CD14-positive monocyte (primary cell): ENCODE measurements around the gene CMYA5. TPM values are rescaled to one million over a fixed set of nuclear protein-coding genes. Genes with fewer than 3 reads are reported as not detected.

Source experiments
- DNase-seq, 3 donors: peaks; one replicate each; pipeline ENCODE4 v3.0.0-alpha.2; 2011 to 2022
- H2AFZ ChIP-seq: 2 replicates; pipeline ENCODE4 v1.6.0; 2012; ENCODE audit warnings: mild to moderate bottlenecking, low read depth, low read length, inconsistent platforms; ENCODE audit not compliant: insufficient read depth, poor library complexity, severe bottlenecking
- H3K27ac ChIP-seq, 2 donors: 1 replicate in 1 of 2; 2 replicates in 1 of 2; pipeline ENCODE4 v1.5.1; 2012 to 2013; ENCODE audit warnings: low read length in 2 of 2, control low read depth in 1 of 2, inconsistent platforms in 1 of 2, low read depth in 1 of 2, mild to moderate bottlenecking in 1 of 2
- H3K27me3 ChIP-seq, 2 donors: one replicate each; pipeline versions ENCODE4 v1.6.0 to v1.6.1; 2011 to 2013; ENCODE audit warnings: low read length in 2 of 2; ENCODE audit not compliant: control insufficient read depth in 2 of 2, insufficient read depth in 2 of 2
- H3K36me3 ChIP-seq, 2 donors: replicated peaks in 1 of 2; 1 replicate in 1 of 2; 2 replicates in 1 of 2; pipeline versions ENCODE4 v1.5.1 to v1.6.1; 2012 to 2013; ENCODE audit warnings: low read length in 2 of 2, control low read depth in 1 of 2, inconsistent platforms in 1 of 2, mild to moderate bottlenecking in 1 of 2; ENCODE audit not compliant: insufficient read depth in 2 of 2, control insufficient read depth in 1 of 2
- H3K4me1 ChIP-seq, 2 donors: 1 replicate in 1 of 2; 2 replicates in 1 of 2; pipeline versions ENCODE4 v1.5.1 to v1.6.1; 2012 to 2013; ENCODE audit warnings: low read length in 2 of 2, control low read depth in 1 of 2, inconsistent platforms in 1 of 2, mild to moderate bottlenecking in 1 of 2, moderate library complexity in 1 of 2; ENCODE audit not compliant: insufficient read depth in 2 of 2, control insufficient read depth in 1 of 2
- H3K4me2 ChIP-seq: replicated peaks from 2 replicates; pipeline ENCODE3; 2012; ENCODE audit warnings: low read length, moderate library complexity, mild to moderate bottlenecking; ENCODE audit not compliant: poor library complexity, severe bottlenecking; ENCODE audit errors: extremely low read depth
- H3K4me3 ChIP-seq, 3 experiments: fragments of 200-600 bp in 1 of 3; sonication (generic) in 1 of 3; replicated peaks in 1 of 3; 1 replicate in 2 of 3; 2 replicates in 1 of 3; pipeline ENCODE4 v1.5.1; 2011 to 2013; ENCODE audit warnings: low read length in 3 of 3, mild to moderate bottlenecking in 3 of 3, control low read depth in 2 of 3, low read depth in 2 of 3, inconsistent platforms in 1 of 3, moderate library complexity in 1 of 3
- H3K79me2 ChIP-seq: 2 replicates; pipeline ENCODE4 v1.6.0; 2012; ENCODE audit warnings: mild to moderate bottlenecking, control low read depth, inconsistent platforms, low read length, moderate library complexity; ENCODE audit not compliant: insufficient read depth
- H3K9ac ChIP-seq: 2 replicates; pipeline ENCODE4 v1.6.0; 2017; ENCODE audit warnings: low read length, mild to moderate bottlenecking; ENCODE audit not compliant: insufficient read depth, poor library complexity, severe bottlenecking
- H3K9me3 ChIP-seq, 2 donors: replicated peaks in 1 of 2; 1 replicate in 1 of 2; 2 replicates in 1 of 2; pipeline versions ENCODE4 v1.5.1 to v1.6.1; 2012 to 2013; ENCODE audit warnings: low read length in 2 of 2, control low read depth in 1 of 2; ENCODE audit not compliant: control insufficient read depth in 1 of 2, insufficient read depth in 1 of 2
- H4K20me1 ChIP-seq: 2 replicates; pipeline ENCODE4 v1.6.0; 2012; ENCODE audit warnings: mild to moderate bottlenecking, low read length, control low read depth, moderate library complexity; ENCODE audit not compliant: insufficient read depth
- H3K27ac Mint-ChIP-seq, 7 donors: one replicate each; pipeline ENCODE4 v1.8.0; 2020; ENCODE audit warnings: mild to moderate bottlenecking in 7 of 7, mixed read lengths in 7 of 7, moderate library complexity in 6 of 7, inconsistent platforms in 2 of 7
- H3K27me3 Mint-ChIP-seq, 3 donors: one replicate each; pipeline ENCODE4 v1.8.0; 2021 to 2022; ENCODE audit warnings: low read depth in 3 of 3, mild to moderate bottlenecking in 3 of 3, mixed read lengths in 3 of 3, moderate library complexity in 3 of 3, inconsistent platforms in 1 of 3
- H3K36me3 Mint-ChIP-seq, 2 donors: one replicate each; pipeline ENCODE4 v1.8.0; 2020; ENCODE audit warnings: mixed read lengths in 2 of 2, inconsistent platforms in 1 of 2, mild to moderate bottlenecking in 1 of 2
- H3K4me1 Mint-ChIP-seq: one replicate; pipeline ENCODE4 v1.8.0; 2020; ENCODE audit warnings: mild to moderate bottlenecking, mixed read lengths
- H3K4me3 Mint-ChIP-seq, 2 donors: one replicate each; pipeline ENCODE4 v1.8.0; 2020; ENCODE audit warnings: mild to moderate bottlenecking in 2 of 2, mixed read lengths in 2 of 2, moderate library complexity in 1 of 2
- H3K9me3 Mint-ChIP-seq, 7 donors: one replicate each; pipeline ENCODE4 v1.8.0; 2020 to 2022; ENCODE audit warnings: mixed read lengths in 7 of 7, mild to moderate bottlenecking in 6 of 7, moderate library complexity in 6 of 7, inconsistent platforms in 2 of 7
- CTCF ChIP-seq: fragments of 200-600 bp; IDR thresholded peaks from one replicate; pipeline ENCODE4 v1.8.0; 2022; ENCODE audit warnings: antibody characterized with exemption, mild to moderate bottlenecking
- WGBS: methylation state at CpG from one replicate; pipeline ENCODE4 v1.1.5; 2013; ENCODE audit warnings: missing lambda C conversion rate; ENCODE audit not compliant: insufficient coverage; 5-methylcytosine and 5-hydroxymethylcytosine counted together
- intact Hi-C, 2 donors: fragments of 100-400 bp; cut with micrococcal nuclease; formaldehyde crosslinking; loops; one replicate each; pipeline versions ENCODE4 v1.15.0 to v1.15.1; 2023
- polyA plus RNA-seq, 3 donors: library from polyadenylated mRNA; depleted of rRNA in 1 of 3; unstranded in 2 of 3; stranded (reverse) in 1 of 3; fragments of 300-500 nt in 2 of 3; fragments of >200 nt in 1 of 3; fragmentation: Illumina TruSeq in 2 of 3; gene quantifications; 1 replicate in 2 of 3; 2 replicates in 1 of 3; pipeline ENCODE4 v1.2.3, GENCODE V29; 2012 to 2021

The CMYA5 gene
- polyA plus RNA-seq, 3 donors = 0.01 to 0.17 TPM; not detected in 1

GRCh38 chr5:79746642-79747569 is 57.3 kb downstream of the CMYA5 start:
- no peaks in the 10 kb centered on the region for H3K9me3 Mint-ChIP-seq
- H3K4me1 ChIP-seq = no peaks in the 10 kb centered on the region
- intact Hi-C loops = no loop called here
- no peaks in the 10 kb centered on the region for H3K36me3 ChIP-seq
- H3K4me1 Mint-ChIP-seq = peaks cover 5% of the 10 kb centered on the region
- H3K4me2 ChIP-seq = no peak overlapping the region
- H3K79me2 ChIP-seq = no peaks in the 10 kb centered on the region
- H3K27ac ChIP-seq = no peak overlapping the region
- no peaks in the 10 kb centered on the region for H4K20me1 ChIP-seq
- H3K36me3 Mint-ChIP-seq = no peaks in the 10 kb centered on the region
- no peaks in the 10 kb centered on the region for H3K27me3 ChIP-seq
- WGBS = no CpG with 5 or more reads among the region's 4 CpGs
- no peak overlapping the region for H2AFZ ChIP-seq
- no peak for DNase-seq
- H3K9me3 ChIP-seq = no peaks in the 10 kb centered on the region
- H3K4me3 ChIP-seq = no peak overlapping the region
- H3K4me3 Mint-ChIP-seq = no peak overlapping the region
- H3K9ac ChIP-seq = no peak overlapping the region
- TF ChIP-seq CTCF = no peak
- H3K27ac Mint-ChIP-seq = no peak overlapping the region
- peaks cover 0 to 2% (median 0%) of the 10 kb centered on the region in 3 donors for H3K27me3 Mint-ChIP-seq

GRCh38 chr5:79750611-79751510 is 61.2 kb downstream of the CMYA5 start:
- Histone ChIP-seq H3K36me3 (no peaks in the 10 kb centered on the region), H3K4me1 (no peaks in the 10 kb centered on the region), H3K27ac (no peak overlapping the region), H3K79me2 (no peaks in the 10 kb centered on the region), H3K9ac (no peak overlapping the region), H4K20me1 (no peaks in the 10 kb centered on the region), H3K9me3 (no peaks in the 10 kb centered on the region), H3K4me2 (no peak overlapping the region), H2AFZ (no peak overlapping the region), H3K4me3 (no peak overlapping the region), H3K27me3 (no peaks in the 10 kb centered on the region)
- 86% methylated on average over 6 of the region's 8 CpGs for WGBS
- no peaks in the 10 kb centered on the region for H3K4me1 Mint-ChIP-seq
- no peak for DNase-seq
- peaks cover 0 to 2% (median 2%) of the 10 kb centered on the region in 3 donors for H3K27me3 Mint-ChIP-seq
- no peak overlapping the region for H3K27ac Mint-ChIP-seq
- intact Hi-C loops = no loop called here
- no peak for TF ChIP-seq CTCF
- H3K4me3 Mint-ChIP-seq = no peak overlapping the region
- H3K36me3 Mint-ChIP-seq = no peaks in the 10 kb centered on the region
- H3K9me3 Mint-ChIP-seq = peaks cover 0 to 3% (median 0%) of the 10 kb centered on the region in 7 donors
